ENCODE data around the gene PTN. TPM values are rescaled to one million over a fixed set of nuclear protein-coding genes. Genes with fewer than 3 reads are reported as not detected.

Gene PTN
- total and polyA plus RNA-seq, 10 of the 15 experiments (the other 5 are each of a cell fraction or from before 2014, with no cell fraction given): 0.09 to 1.2 (median 0.13) TPM; not detected in 7

GRCh38 chr7:137345799-137346449 lies 2.4 kb upstream of the PTN start:
- H3K9ac ChIP-seq (ENCODE audit: control insufficient read depth, insufficient read depth, low read length): no peak overlapping the region
- in situ Hi-C loops (cut with MboI) (no loop called here), intact Hi-C loops (cut with micrococcal nuclease; ENCODE audit: unreplicated experiment) (no loop called here)
- H3K4me1 ChIP-seq (ENCODE audit: control insufficient read depth, insufficient read depth, low read length): no peaks in the 10 kb centered on the region
- FAIRE-seq (no peak), ATAC-seq (no peak), DNase-seq (ENCODE audit: low read depth, low spot score) (no peak)
- H4K20me1 ChIP-seq (ENCODE audit: control insufficient read depth, insufficient read depth): no peaks in the 10 kb centered on the region
- H2AFZ ChIP-seq (ENCODE audit: control insufficient read depth, low read depth, low read length): no peak overlapping the region
- RAD21 ChIA-PET (ENCODE audit: unreplicated experiment): interaction anchor here (1.1 kb wide), 1 partner anchor 181 kb away, joined by 3 read pairs; no protein-coding TSS in a partner anchor
- no peaks in the 10 kb centered on the region for H3K9me3 ChIP-seq (replicated peaks; ENCODE audit: control insufficient read depth, insufficient read depth, low read length)
- BruUV-seq (replicated peaks): no TSS peak
- no peaks in the 10 kb centered on the region for H3K79me2 ChIP-seq (ENCODE audit: control insufficient read depth, insufficient read depth, low read length)
- no peak overlapping the region for H3K4me3 ChIP-seq
- WGBS (ENCODE audit: insufficient coverage, insufficient replicate concordance, low lambda C conversion rate, missing lambda C conversion rate): 16% methylated on average over 6 of the region's 6 CpGs
- POLR2A ChIA-PET: no interaction called here
- SMC1A ChIA-PET (ENCODE audit: uncharacterized antibody, unreplicated experiment): no interaction called here
- CTCF ChIA-PET: interaction anchor here (0.6 to 1.2 kb wide), 3 partner anchors 10 to 176 kb away, joined by 3 to 4 read pairs (median 3); no protein-coding TSS in a partner anchor
- H3K4me2 ChIP-seq (ENCODE audit: control insufficient read depth, insufficient read depth): no peak overlapping the region
- TF ChIP-seq RAD21 (IDR thresholded peaks at IDR 0.05; ENCODE audit: insufficient read depth, low read depth, low read length) (no peak), RCOR1 (conservative IDR thresholded peaks at IDR 0.05; ENCODE audit: low read depth, low read length) (no peak), STAT1 (conservative IDR thresholded peaks at IDR 0.05) (no peak), ZBED1 (IDR thresholded peaks at IDR 0.05; ENCODE audit: borderline replicate concordance) (no peak), IKZF2 (IDR thresholded peaks at IDR 0.05) (no peak), GABPA (IDR thresholded peaks at IDR 0.05; ENCODE audit: low read depth) (no peak), HDGF (IDR thresholded peaks at IDR 0.05) (no peak)
- no peaks in the 10 kb centered on the region for H3K36me3 ChIP-seq (ENCODE audit: control insufficient read depth in 2 of 2, insufficient read depth in 2 of 2, low read length in 1 of 2)
- H3K27me3 ChIP-seq (replicated peaks in 1 of 2; ENCODE audit: control insufficient read depth in 2 of 2, insufficient read depth in 2 of 2, low read length in 1 of 2): no peaks in the 10 kb centered on the region
- no peak overlapping the region for H3K27ac ChIP-seq (ENCODE audit: control insufficient read depth, insufficient read depth)

GRCh38 chr7:137342828-137343261 lies 688 bp downstream of the PTN start:
- no TSS peak for BruUV-seq (replicated peaks)
- SMC1A ChIA-PET (ENCODE audit: uncharacterized antibody, unreplicated experiment): interaction anchor here (1.2 kb wide), 2 partner anchors 9 to 21 kb away, joined by 3 read pairs; no protein-coding TSS in a partner anchor
- no peak overlapping the region for H2AFZ ChIP-seq (ENCODE audit: control insufficient read depth, low read depth, low read length)
- FAIRE-seq (no peak), ATAC-seq (no peak; the same call in 2 of the 3 replicates), DNase-seq (ENCODE audit: low read depth, low spot score) (no peak)
- H3K27me3 ChIP-seq (replicated peaks in 1 of 2; ENCODE audit: control insufficient read depth in 2 of 2, insufficient read depth in 2 of 2, low read length in 1 of 2): no peaks in the 10 kb centered on the region
- in situ Hi-C loops (cut with MboI): no loop called here
- no peaks in the 10 kb centered on the region for H4K20me1 ChIP-seq (ENCODE audit: control insufficient read depth, insufficient read depth)
- POLR2A ChIA-PET: no interaction called here
- WGBS (ENCODE audit: insufficient coverage, insufficient replicate concordance, low lambda C conversion rate, missing lambda C conversion rate): 18% methylated on average over 5 of the region's 5 CpGs
- no peak overlapping the region for H3K9ac ChIP-seq (ENCODE audit: control insufficient read depth, insufficient read depth, low read length)
- no peak overlapping the region for H3K4me2 ChIP-seq (ENCODE audit: control insufficient read depth, insufficient read depth)
- H3K27ac ChIP-seq (ENCODE audit: control insufficient read depth, insufficient read depth): no peak overlapping the region
- H3K4me1 ChIP-seq (ENCODE audit: control insufficient read depth, insufficient read depth, low read length): no peaks in the 10 kb centered on the region
- no peaks in the 10 kb centered on the region for H3K36me3 ChIP-seq (ENCODE audit: control insufficient read depth in 2 of 2, insufficient read depth in 2 of 2, low read length in 1 of 2)
- no peaks in the 10 kb centered on the region for H3K79me2 ChIP-seq (ENCODE audit: control insufficient read depth, insufficient read depth, low read length)
- no peaks in the 10 kb centered on the region for H3K9me3 ChIP-seq (replicated peaks; ENCODE audit: control insufficient read depth, insufficient read depth, low read length)
- H3K4me3 ChIP-seq: no peak overlapping the region
- RAD21 ChIA-PET (ENCODE audit: unreplicated experiment): interaction anchor here (1.4 kb wide), 1 partner anchor 46 kb away, joined by 3 read pairs; no protein-coding TSS in a partner anchor
- CTCF ChIA-PET: interaction anchor here (1.2 kb wide), 1 partner anchor 112 kb away, joined by 3 read pairs; no protein-coding TSS in a partner anchor
- intact Hi-C loops (cut with micrococcal nuclease; ENCODE audit: unreplicated experiment): no loop called here
- no peak for TF ChIP-seq IKZF2 (IDR thresholded peaks at IDR 0.05)
- no peak for TF ChIP-seq HDAC2 (IDR thresholded peaks at IDR 0.05)
- no peak for TF ChIP-seq RELA (IDR thresholded peaks at IDR 0.05; ENCODE audit: borderline replicate concordance, partially characterized antibody)
- TF ChIP-seq ZNF217 (IDR thresholded peaks at IDR 0.05): no peak
- TF ChIP-seq BRCA1 (IDR thresholded peaks at IDR 0.05; ENCODE audit: low read depth, low read length): no peak
- TF ChIP-seq ZBTB33 (IDR thresholded peaks at IDR 0.05): no peak
- TF ChIP-seq RAD21 (IDR thresholded peaks at IDR 0.05; ENCODE audit: insufficient read depth, low read depth, low read length): no peak
- TF ChIP-seq SMAD1 (IDR thresholded peaks at IDR 0.05; ENCODE audit: low read depth, partially characterized antibody): no peak
